IMR-90 (cell line): ENCODE data around the gene HMGN1. TPM values are rescaled to one million over a fixed set of nuclear protein-coding genes. Genes with fewer than 3 reads are reported as not detected.

Source experiments
- ATAC-seq: fragments of 200-7000 bp; cut with Tn5 transposase; 2 replicates; pipeline ENCODE4 v1.9.1; 2020; ENCODE audit warnings: low read depth, mild to moderate bottlenecking, moderate library complexity
- BruUV-seq: library from RNA; stranded (reverse); fragments of 400-500 nt; replicated peaks from 2 replicates; lab custom pipeline; 2021; lab: Mats Ljungman, UMichigan
- CTCF ChIA-PET: fragments of 300-600 bp; formaldehyde crosslinking; extraction: SDS; loops from one replicate; lab custom pipeline; 2021; ENCODE audit warnings: antibody characterized with exemption; lab: Yijun Ruan, JAX
- POLR2A ChIA-PET: fragments of 300-600 bp; sonication (Branson Sonifier 250); formaldehyde crosslinking; loops from one replicate; lab custom pipeline; 2022; ENCODE audit warnings: antibody characterized with exemption; ENCODE audit not compliant: unreplicated experiment; lab: Charles Lee
- DNase-seq: peaks from one replicate; pipeline ENCODE4 v3.0.0; 2013
- H2AFZ ChIP-seq: replicated peaks from 2 replicates; pipeline ENCODE3; 2013; ENCODE audit warnings: low read length, mild to moderate bottlenecking; ENCODE audit not compliant: poor library complexity
- H2AK5ac ChIP-seq: 2 replicates; pipeline ENCODE4 v1.6.1; 2013; ENCODE audit warnings: low read depth, low read length, inconsistent platforms
- H2AK9ac ChIP-seq: replicated peaks from 2 replicates; pipeline ENCODE3; 2013; ENCODE audit warnings: mild to moderate bottlenecking, low read depth, low read length, moderate library complexity; ENCODE audit not compliant: poor library complexity
- H2BK120ac ChIP-seq: 2 replicates; pipeline ENCODE4 v1.6.1; 2013; ENCODE audit warnings: low read depth, low read length, inconsistent platforms
- H2BK15ac ChIP-seq: 3 replicates; pipeline ENCODE4 v1.6.1; 2013; ENCODE audit warnings: low read depth, low read length, inconsistent platforms
- H2BK20ac ChIP-seq: 2 replicates; pipeline ENCODE4 v1.6.1; 2013; ENCODE audit warnings: low read depth, mild to moderate bottlenecking, inconsistent platforms, low read length, moderate library complexity
- H2BK5ac ChIP-seq: 2 replicates; pipeline ENCODE4 v1.6.1; 2013; ENCODE audit warnings: mild to moderate bottlenecking, low read depth, low read length, inconsistent platforms; ENCODE audit not compliant: poor library complexity, severe bottlenecking
- H3K14ac ChIP-seq: replicated peaks from 2 replicates; pipeline ENCODE4 v1.6.1; 2013; ENCODE audit warnings: low read depth, low read length, inconsistent platforms
- H3K18ac ChIP-seq: 2 replicates; pipeline ENCODE4 v1.6.1; 2013; ENCODE audit warnings: low read depth, low read length, control low read depth
- H3K23ac ChIP-seq: 2 replicates; pipeline ENCODE4 v1.6.1; 2013; ENCODE audit warnings: low read depth, low read length, inconsistent platforms
- H3K27ac ChIP-seq: 2 replicates; pipeline ENCODE4 v1.5.1; 2013; ENCODE audit warnings: mild to moderate bottlenecking, control low read depth, low read length; ENCODE audit not compliant: insufficient read depth
- H3K27me3 ChIP-seq: 2 replicates; pipeline ENCODE4 v1.6.1; 2013; ENCODE audit warnings: low read length; ENCODE audit not compliant: control insufficient read depth, insufficient read depth
- H3K36me3 ChIP-seq: 2 replicates; pipeline ENCODE4 v1.6.1; 2013; ENCODE audit warnings: low read length, mixed read lengths; ENCODE audit not compliant: control insufficient read depth, insufficient read depth
- H3K4ac ChIP-seq: 2 replicates; pipeline ENCODE4 v1.6.1; 2013; ENCODE audit warnings: low read depth, low read length, inconsistent platforms
- H3K4me1 ChIP-seq: 2 replicates; pipeline ENCODE4 v1.6.1; 2013; ENCODE audit warnings: low read length, mixed read lengths; ENCODE audit not compliant: control insufficient read depth, insufficient read depth
- H3K4me2 ChIP-seq: 2 replicates; pipeline ENCODE4 v1.6.1; 2013; ENCODE audit warnings: low read depth, mild to moderate bottlenecking, control low read depth, low read length, moderate library complexity
- H3K4me3 ChIP-seq: 2 replicates; pipeline ENCODE4 v1.5.1; 2013; ENCODE audit warnings: low read depth, mild to moderate bottlenecking, control low read depth, low read length, moderate library complexity; ENCODE audit not compliant: insufficient read depth
- H3K56ac ChIP-seq: 2 replicates; pipeline ENCODE4 v1.6.1; 2013; ENCODE audit warnings: low read length, inconsistent platforms; ENCODE audit not compliant: insufficient read depth; ENCODE audit errors: extremely low read depth
- H3K79me1 ChIP-seq, 2 experiments: 2 replicates each; pipeline ENCODE4 v1.6.1; 2013; ENCODE audit warnings: low read length in 2 of 2, inconsistent platforms in 1 of 2, low read depth in 1 of 2
- H3K9ac ChIP-seq: 2 replicates; pipeline ENCODE4 v1.6.1; 2013; ENCODE audit warnings: low read depth, low read length, control low read depth
- H3K9me1 ChIP-seq: 2 replicates; pipeline ENCODE4 v1.6.1; 2013; ENCODE audit warnings: low read length, inconsistent platforms; ENCODE audit not compliant: insufficient read depth
- H3K9me3 ChIP-seq: 2 replicates; pipeline ENCODE4 v1.6.1; 2013; ENCODE audit warnings: low read length; ENCODE audit not compliant: control insufficient read depth, insufficient read depth
- H4K20me1 ChIP-seq: 2 replicates; pipeline ENCODE4 v1.6.1; 2013; ENCODE audit warnings: low read length, inconsistent platforms; ENCODE audit not compliant: insufficient read depth
- H4K5ac ChIP-seq: 2 replicates; pipeline ENCODE4 v1.6.1; 2013; ENCODE audit warnings: mild to moderate bottlenecking, low read depth, low read length, control low read depth
- H4K8ac ChIP-seq, 2 experiments: 2 replicates each; pipeline ENCODE4 v1.6.1; 2013; ENCODE audit warnings: low read depth in 2 of 2, low read length in 2 of 2, control low read depth in 1 of 2, inconsistent platforms in 1 of 2
- H4K91ac ChIP-seq: 2 replicates; pipeline ENCODE4 v1.6.1; 2013; ENCODE audit warnings: low read depth, low read length, inconsistent platforms; ENCODE audit not compliant: insufficient read depth
- CEBPB ChIP-seq: IDR thresholded peaks from 2 replicates; pipeline ENCODE4 v1.6.1; 2012; ENCODE audit warnings: low read depth, low read length, improper control_type of control experiment
- MAFK ChIP-seq: IDR thresholded peaks from 2 replicates; pipeline ENCODE4 v1.6.1; 2012; ENCODE audit warnings: low read depth, low read length, improper control_type of control experiment
- NFE2L2 ChIP-seq: fragments of 150-350 bp; IDR thresholded peaks from 2 replicates; pipeline ENCODE4 v1.6.1; 2016; ENCODE audit warnings: low read depth, mild to moderate bottlenecking, low read length
- POLR2A ChIP-seq: IDR thresholded peaks from 2 replicates; pipeline ENCODE4 v1.6.1; 2012; ENCODE audit warnings: mild to moderate bottlenecking, low read depth, low read length
- RAD21 ChIP-seq: IDR thresholded peaks from 2 replicates; pipeline ENCODE4 v1.6.1; 2012; ENCODE audit warnings: low read length, improper control_type of control experiment
- RCOR1 ChIP-seq: IDR thresholded peaks from 2 replicates; pipeline ENCODE4 v1.6.1; 2012; ENCODE audit warnings: mild to moderate bottlenecking, low read length, improper control_type of control experiment; ENCODE audit not compliant: insufficient replicate concordance
- WGBS, 2 experiments: methylation state at CpG; one replicate each; pipeline versions ENCODE4 v1.1.5 to v1.1.7; 2013; ENCODE audit warnings: missing lambda C conversion rate in 2 of 2; ENCODE audit not compliant: insufficient read length in 1 of 2; ENCODE audit errors: extremely low coverage in 2 of 2; 5-methylcytosine and 5-hydroxymethylcytosine counted together
- dilution Hi-C: fragments of 300-500 bp; cut with HindIII; formaldehyde crosslinking; loops from one replicate; pipeline ENCODE4 v1.14.3; 2018; ENCODE audit warnings: low sequenced_read_pairs; ENCODE audit not compliant: unreplicated experiment
- in situ Hi-C: fragments of 300-500 bp; cut with MboI; formaldehyde crosslinking; loops from 3 replicates; pipeline ENCODE4 v1.14.3; 2019; ENCODE audit warnings: low sequenced_read_pairs, inconsistent platforms, mixed read lengths
- intact Hi-C: fragments of 100-400 bp; cut with micrococcal nuclease; formaldehyde crosslinking; loops from 2 replicates; pipeline ENCODE4 v1.10.0; 2022
- polyA plus RNA-seq, 3 experiments: library from polyadenylated mRNA; depleted of rRNA; stranded (reverse); fragments of >200 nt; gene quantifications; 2 replicates each; pipeline ENCODE4 v1.2.3, GENCODE V29; 2012; ENCODE audit warnings: low replicate concordance in 1 of 3
- total RNA-seq: library from RNA; depleted of rRNA; stranded (reverse); fragments of >200 nt; gene quantifications from 2 replicates; pipeline ENCODE4 v1.2.3, GENCODE V29; 2012
- TF ChIP-seq, protein P1 (sequence below): conservative IDR thresholded peaks from 2 replicates; pipeline ENCODE4 v1.5.1; 2012; ENCODE audit warnings: mild to moderate bottlenecking, low read depth, low read length, improper control_type of control experiment

Gene HMGN1
- total and polyA plus RNA-seq, 2 of the 4 experiments (the other 2 are of a cell fraction): 55.2 to 155 TPM

- Histone ChIP-seq H2BK15ac (peak overlapping the region; percentile 25; the same call in 1 of the 3 replicates), H3K27ac (peak overlapping the region; percentile 79), H3K4me1 (peaks cover 5% of the 10 kb centered on the region), H2AK9ac (peak overlapping the region; percentile 98), H2BK120ac (peak overlapping the region; percentile 19; the same call in 1 of the 2 replicates), H4K20me1 (peaks cover 38% of the 10 kb centered on the region; the same call in 1 of the 2 replicates), H2AK5ac (peak overlapping the region; percentile 59), H3K9ac (peak overlapping the region; percentile 90), H4K91ac (peak overlapping the region; percentile 31; the same call in 1 of the 2 replicates), H3K23ac (peak overlapping the region; percentile 98), H4K5ac (peak overlapping the region; percentile 13; the same call in 1 of the 2 replicates), H3K9me1 (peaks cover 4% of the 10 kb centered on the region; the same call in 1 of the 2 replicates), H3K18ac (peak overlapping the region; percentile 25; the same call in 1 of the 2 replicates), H2AFZ (peak overlapping the region; percentile 92), H3K4me3 (peak overlapping the region; percentile 94), H3K79me1 (peaks cover 21 to 41% of the 10 kb centered on the region in 2 experiments), H3K9me3 (no peaks in the 10 kb centered on the region), H3K56ac (peak overlapping the region; percentile 70), H3K27me3 (no peaks in the 10 kb centered on the region), H2BK20ac (no peak overlapping the region), H3K4ac (peak overlapping the region; percentile 77), H3K14ac (peak overlapping the region; percentile 98), H3K36me3 (peaks cover 17% of the 10 kb centered on the region), H3K4me2 (peak overlapping the region; percentile 100), H2BK5ac (peak overlapping the region; percentile 91), H4K8ac (peak overlapping the region; percentile 15 to 68; a peak in 2 of 4 replicates)
- ChIA-PET CTCF (interaction anchor here (1.2 kb wide), 1 partner anchor 13 kb away, joined by 3 read pairs; no protein-coding TSS in a partner anchor), POLR2A (interaction anchor here (0.7 to 1.1 kb wide), 2 partner anchors 39 to 64 kb away, joined by 3 read pairs; no protein-coding TSS in a partner anchor)
- ATAC-seq (0 out of 2 replicates have a peak, but pooled peaks have one; percentile 0), DNase-seq (no peak)
- TF ChIP-seq, protein P1, sequence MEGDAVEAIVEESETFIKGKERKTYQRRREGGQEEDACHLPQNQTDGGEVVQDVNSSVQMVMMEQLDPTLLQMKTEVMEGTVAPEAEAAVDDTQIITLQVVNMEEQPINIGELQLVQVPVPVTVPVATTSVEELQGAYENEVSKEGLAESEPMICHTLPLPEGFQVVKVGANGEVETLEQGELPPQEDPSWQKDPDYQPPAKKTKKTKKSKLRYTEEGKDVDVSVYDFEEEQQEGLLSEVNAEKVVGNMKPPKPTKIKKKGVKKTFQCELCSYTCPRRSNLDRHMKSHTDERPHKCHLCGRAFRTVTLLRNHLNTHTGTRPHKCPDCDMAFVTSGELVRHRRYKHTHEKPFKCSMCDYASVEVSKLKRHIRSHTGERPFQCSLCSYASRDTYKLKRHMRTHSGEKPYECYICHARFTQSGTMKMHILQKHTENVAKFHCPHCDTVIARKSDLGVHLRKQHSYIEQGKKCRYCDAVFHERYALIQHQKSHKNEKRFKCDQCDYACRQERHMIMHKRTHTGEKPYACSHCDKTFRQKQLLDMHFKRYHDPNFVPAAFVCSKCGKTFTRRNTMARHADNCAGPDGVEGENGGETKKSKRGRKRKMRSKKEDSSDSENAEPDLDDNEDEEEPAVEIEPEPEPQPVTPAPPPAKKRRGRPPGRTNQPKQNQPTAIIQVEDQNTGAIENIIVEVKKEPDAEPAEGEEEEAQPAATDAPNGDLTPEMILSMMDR: no peak
- no peak for TF ChIP-seq RAD21
- TF ChIP-seq MAFK: no peak
- TF ChIP-seq CEBPB: no peak
- no peak for TF ChIP-seq POLR2A
- no peak for TF ChIP-seq NFE2L2
- TF ChIP-seq RCOR1: no peak
- in situ Hi-C loops (no loop called here), intact Hi-C loops (loop anchor here (1.0 kb wide), 2 partner anchors 32 to 40 kb away; a partner anchor contains a TSS), dilution Hi-C loops (no loop called here)
- BruUV-seq: no TSS peak
- no CpG with 5 or more reads among the region's 11 CpGs for WGBS, 2 experiments
Measured at GRCh38 chr21:39348040-39348354, 891 bp downstream of the HMGN1 start.
